Measurements from ENCODE around the gene HRG.
"Not testable (repeated sequence)": the region's sequence is repeated elsewhere in the genome, so short reads cannot be mapped to it uniquely, and the experiment has no call there.

DNA sequence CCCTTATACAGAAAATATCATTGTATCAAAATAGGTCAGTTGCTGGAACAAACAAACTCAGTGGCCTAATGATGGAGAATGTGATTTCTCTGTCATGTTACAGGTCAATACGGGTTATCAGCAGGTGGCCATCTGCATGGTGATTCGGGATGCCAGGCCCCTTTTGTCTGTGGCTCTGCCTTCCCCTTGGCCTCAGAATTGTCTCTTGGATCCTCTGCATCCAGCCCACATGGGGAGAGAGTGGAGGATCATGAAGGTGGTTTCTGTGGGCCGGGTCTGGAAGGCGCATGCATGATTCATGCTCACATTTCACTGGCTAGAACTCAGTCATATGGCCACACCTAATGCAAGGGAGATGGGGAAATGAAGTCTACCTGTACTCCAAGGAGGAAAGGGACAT lies 44.9 kb downstream of the HRG start:
- TF ChIP-seq, protein P1, sequence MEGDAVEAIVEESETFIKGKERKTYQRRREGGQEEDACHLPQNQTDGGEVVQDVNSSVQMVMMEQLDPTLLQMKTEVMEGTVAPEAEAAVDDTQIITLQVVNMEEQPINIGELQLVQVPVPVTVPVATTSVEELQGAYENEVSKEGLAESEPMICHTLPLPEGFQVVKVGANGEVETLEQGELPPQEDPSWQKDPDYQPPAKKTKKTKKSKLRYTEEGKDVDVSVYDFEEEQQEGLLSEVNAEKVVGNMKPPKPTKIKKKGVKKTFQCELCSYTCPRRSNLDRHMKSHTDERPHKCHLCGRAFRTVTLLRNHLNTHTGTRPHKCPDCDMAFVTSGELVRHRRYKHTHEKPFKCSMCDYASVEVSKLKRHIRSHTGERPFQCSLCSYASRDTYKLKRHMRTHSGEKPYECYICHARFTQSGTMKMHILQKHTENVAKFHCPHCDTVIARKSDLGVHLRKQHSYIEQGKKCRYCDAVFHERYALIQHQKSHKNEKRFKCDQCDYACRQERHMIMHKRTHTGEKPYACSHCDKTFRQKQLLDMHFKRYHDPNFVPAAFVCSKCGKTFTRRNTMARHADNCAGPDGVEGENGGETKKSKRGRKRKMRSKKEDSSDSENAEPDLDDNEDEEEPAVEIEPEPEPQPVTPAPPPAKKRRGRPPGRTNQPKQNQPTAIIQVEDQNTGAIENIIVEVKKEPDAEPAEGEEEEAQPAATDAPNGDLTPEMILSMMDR (IDR thresholded peaks at IDR 0.05): not testable (repeated sequence)
- not testable (repeated sequence) for TF ChIP-seq TCF7L2 (IDR thresholded peaks at IDR 0.05; ENCODE audit: low read depth, low read length); REST (IDR thresholded peaks at IDR 0.05; ENCODE audit: insufficient read depth in 1 of 2, low read depth in 2 of 2, low read length in 1 of 2)

Measured in Panc1 (cell line).